ENCODE measurements around the gene ARAP1.

The ARAP1 gene

DNA sequence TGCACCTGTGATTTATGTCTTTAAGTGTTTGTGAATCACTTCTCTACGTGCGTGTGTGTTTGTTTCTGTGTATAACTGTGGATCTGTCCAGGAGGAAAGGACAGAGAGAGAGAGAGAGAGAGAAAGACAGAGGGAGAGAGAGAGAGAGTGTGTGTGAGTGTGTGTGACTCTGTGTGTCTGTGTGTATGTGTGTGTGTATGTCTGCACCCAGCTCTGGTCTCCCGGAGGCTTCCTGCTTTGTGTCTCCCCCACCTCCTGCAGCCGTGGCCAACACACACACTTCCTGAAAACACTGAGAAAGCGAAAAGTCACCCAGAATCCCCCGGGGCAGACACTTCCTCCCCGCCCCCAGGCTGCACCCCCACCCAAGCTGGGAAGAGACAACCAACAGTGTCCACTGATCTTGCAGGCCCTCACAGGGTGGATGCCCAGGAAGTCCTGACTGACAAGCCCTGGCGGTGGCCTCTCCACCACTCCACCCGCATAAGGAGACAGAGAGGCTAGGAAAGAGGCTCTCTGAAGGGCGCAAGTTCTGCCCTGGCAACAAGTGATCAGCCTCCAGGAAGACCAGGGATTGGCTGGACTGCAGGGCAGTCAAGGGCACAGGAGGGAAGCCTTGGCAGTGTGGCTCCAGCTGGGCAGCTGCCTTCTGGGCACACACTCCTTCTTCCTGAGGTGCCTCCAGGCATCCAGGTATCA is 30.0 kb downstream of the ARAP1 start:
- FAIRE-seq, result no peak

- FAIRE-seq, result no peak
Observed at GRCh38 chr11:72721689-72722049, 30.5 kb downstream of the ARAP1 start.

- FAIRE-seq, result no peak
Observed at GRCh38 chr11:72721276-72721675, 30.9 kb downstream of the ARAP1 start.

DNA sequence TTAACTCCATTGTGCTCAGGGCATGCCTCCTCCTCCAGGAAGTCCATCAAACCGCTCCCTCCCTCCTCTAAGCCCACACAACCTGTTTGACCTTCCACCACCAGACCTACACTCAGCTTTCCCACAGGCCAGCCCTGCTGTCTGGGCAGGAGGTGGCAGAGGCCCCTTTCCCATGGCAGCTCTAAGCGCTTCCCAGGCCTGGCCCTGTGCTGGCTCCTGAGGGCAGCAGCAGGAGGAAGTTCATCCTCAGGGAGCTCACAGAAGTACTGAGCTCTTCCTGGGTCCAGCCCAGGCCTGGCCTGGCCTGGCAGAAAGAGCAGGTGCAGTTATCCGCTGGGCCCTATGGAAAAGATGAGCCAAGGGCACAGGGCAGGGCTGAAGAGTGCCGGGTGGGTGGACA is 31.4 kb downstream of the ARAP1 start:
- no peak for FAIRE-seq

DNA sequence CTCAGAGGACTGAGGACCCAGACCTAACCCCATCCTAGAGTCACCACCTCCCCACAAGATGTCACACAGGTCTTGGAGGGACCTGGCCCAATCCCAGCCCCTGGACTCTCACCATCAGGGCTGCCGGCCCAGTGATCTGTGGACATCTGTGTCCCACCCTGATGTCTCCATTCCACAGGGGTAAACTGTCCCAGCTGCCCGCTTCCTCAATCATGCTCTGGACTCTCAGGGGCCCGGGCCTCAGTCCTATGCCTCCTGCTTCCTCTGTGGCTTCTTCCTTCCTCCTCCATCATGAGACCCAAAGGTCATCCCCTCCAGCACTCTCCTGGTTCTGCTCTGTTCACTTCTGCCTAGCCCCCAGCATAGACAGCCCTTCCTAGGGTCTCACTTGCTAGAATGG is 32.2 kb downstream of the ARAP1 start:
- no peak for FAIRE-seq

GRCh38 chr11:72719551-72719950 is 32.7 kb downstream of the ARAP1 start:
- no peak for FAIRE-seq

DNA sequence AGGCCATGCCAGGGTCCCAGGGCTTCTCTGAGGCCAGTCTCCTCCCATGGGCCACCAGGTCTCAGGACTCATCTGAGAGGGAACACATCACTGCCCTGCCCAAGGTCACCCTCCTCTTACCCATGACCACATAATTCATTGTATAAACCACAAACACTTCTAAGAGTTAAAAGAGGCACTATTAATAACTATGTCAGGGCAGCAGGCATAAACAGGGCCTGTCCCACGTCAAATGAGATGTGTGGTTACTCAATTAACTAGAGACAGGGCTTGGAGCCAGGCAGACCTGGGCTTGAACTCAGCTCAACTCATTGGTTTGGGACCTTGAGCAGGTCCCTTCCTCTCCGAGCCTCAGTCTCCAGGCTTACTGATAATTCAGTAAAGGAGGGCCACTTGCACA is 33.1 kb downstream of the ARAP1 start:
- no peak for FAIRE-seq

- FAIRE-seq, result no peak
Observed at GRCh38 chr11:72718101-72718501, 34.1 kb downstream of the ARAP1 start.

DNA sequence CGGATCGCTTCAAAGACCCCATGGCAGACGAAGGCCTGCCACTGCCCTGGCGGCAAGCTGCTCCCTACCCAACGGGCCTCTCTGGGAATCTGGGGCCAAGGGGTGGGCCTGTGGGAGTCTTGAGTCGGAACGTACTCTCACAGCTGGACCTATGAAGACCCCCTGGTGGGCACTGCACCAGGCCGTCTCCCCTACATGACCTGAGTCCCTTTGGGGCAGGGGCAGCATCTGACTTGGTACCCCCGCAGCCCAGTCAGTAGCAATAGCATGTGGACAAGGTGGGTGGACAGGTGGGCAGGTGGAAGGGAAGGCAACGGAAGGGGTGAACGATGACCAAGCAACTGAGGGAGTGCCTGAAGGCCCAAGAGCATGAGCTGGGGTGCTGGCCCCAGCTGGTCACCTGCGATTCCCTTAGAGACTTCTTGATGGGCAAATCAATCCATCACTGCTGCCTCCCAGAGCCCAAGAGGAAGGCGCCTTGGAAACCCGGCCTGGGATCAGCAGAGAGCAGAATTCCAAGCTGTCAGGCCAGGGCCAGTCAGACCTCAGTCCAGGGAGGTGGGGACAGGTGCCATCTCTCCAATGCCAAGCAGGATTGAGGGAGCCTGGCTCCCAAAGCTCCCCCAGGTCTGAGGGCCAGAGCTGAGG is 35.3 kb downstream of the ARAP1 start:
- FAIRE-seq, result no peak

GRCh38 chr11:72716290-72716689 is 35.9 kb downstream of the ARAP1 start:
- FAIRE-seq, result no peak

DNA sequence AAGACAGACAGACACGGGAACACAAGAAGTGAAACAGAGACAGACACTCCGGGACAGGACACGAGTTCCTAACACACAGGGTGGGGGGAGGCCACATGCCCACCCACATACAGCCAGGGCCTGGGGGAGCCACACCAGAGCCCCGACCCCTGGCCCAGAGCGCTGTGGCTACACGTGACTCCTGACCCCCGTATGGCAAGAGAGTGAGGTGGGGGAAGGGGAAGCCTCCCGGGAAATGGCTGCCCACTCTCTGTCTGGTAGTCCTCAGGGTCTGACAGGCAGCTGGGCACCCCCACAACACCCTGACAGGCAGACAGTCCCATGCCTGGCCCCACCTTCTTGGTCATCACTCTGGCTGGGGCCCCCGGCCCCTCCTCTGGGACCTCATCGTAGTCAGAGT is 39.4 kb downstream of the ARAP1 start:
- FAIRE-seq, result no peak

GRCh38 chr11:72712168-72712751 is 39.9 kb downstream of the ARAP1 start:
- no peak for FAIRE-seq

- FAIRE-seq, result no peak
Observed at GRCh38 chr11:72711141-72711540, 41.1 kb downstream of the ARAP1 start.

GRCh38 chr11:72710278-72710677 is 41.9 kb downstream of the ARAP1 start:
- no peak for FAIRE-seq

DNA sequence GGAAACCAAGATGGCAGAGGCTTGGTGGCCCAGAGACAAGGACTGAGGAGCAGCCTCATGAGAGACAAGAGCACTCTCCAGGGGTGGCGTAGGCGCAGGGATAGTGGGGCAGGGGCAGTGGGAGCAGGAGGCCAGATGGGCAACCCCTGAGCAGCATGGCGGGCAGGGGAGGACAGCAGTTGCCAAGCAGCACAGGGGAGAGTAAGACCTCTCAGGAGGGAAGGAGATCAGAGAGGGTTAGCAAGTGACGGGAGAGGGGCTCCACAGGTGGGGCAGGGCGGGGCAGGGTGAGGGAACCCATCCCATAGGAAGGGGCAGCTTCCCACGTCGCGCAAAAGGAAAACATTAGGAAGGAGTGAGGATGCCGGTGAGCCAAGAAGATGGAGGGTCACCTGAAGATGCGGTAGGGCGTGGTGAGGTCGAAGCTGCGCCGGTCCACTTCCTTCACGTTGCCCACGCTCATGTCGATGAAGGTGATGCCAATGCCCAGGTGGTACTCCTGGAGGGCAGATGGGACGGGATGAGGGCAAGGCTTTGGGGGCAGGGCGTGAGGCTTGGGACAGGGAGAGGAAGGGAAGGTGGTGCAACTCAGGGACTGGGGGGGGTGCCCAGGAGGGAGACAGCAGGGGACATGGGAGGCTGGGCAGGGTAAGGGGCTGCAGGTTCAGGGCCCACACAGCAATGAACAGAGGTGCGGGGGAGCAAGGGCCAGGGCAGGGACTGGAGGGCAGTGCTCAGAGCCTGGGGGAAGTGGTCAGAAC is 42.5 kb downstream of the ARAP1 start:
- FAIRE-seq, result no peak

GRCh38 chr11:72707032-72707431 is 45.2 kb downstream of the ARAP1 start:
- no peak for FAIRE-seq

DNA sequence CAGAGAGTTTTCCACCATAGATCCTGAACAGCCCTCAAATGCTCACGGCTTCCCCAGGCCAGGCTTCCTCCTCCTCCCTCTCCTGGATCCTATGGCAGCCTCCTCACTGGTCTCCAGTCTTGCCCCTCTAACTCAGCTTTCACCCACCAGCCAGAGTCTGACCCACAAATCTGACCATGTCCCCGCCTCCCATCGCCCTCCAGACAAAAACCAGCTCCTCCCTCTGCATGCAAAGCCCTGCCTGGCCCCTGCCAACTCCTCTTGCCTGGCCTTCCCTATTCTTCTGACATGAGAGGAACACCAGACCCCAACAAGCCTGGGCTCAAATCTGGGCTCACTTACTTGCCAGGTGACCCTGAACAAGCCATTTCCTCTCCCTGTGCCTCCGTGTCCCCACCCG is 45.6 kb downstream of the ARAP1 start:
- no peak for FAIRE-seq

GRCh38 chr11:72705442-72706365 is 46.5 kb downstream of the ARAP1 start:
- FAIRE-seq, result no peak

DNA sequence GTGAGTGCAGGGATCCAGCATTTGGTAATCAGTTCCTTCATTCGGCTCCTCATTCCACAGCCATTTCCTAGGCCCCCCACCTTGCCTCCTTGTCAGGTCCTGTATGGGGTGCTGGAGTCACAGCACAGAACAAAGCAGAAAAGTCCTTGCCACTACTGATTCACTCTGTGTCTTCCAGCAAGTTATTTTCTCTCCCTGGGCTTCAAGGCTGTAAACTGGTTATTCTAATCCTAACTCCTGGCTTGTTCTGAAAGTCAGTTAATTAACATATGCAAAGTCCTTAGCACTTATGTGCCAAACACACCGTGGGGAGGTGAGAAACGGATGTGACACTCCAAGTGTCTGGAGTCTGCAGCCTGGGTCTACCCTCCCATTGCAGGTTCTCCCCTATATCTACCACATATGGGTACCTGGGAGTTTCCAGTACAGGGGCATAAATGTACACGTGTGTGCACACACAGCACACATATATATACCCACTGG is 47.4 kb downstream of the ARAP1 start:
- no peak for FAIRE-seq

DNA sequence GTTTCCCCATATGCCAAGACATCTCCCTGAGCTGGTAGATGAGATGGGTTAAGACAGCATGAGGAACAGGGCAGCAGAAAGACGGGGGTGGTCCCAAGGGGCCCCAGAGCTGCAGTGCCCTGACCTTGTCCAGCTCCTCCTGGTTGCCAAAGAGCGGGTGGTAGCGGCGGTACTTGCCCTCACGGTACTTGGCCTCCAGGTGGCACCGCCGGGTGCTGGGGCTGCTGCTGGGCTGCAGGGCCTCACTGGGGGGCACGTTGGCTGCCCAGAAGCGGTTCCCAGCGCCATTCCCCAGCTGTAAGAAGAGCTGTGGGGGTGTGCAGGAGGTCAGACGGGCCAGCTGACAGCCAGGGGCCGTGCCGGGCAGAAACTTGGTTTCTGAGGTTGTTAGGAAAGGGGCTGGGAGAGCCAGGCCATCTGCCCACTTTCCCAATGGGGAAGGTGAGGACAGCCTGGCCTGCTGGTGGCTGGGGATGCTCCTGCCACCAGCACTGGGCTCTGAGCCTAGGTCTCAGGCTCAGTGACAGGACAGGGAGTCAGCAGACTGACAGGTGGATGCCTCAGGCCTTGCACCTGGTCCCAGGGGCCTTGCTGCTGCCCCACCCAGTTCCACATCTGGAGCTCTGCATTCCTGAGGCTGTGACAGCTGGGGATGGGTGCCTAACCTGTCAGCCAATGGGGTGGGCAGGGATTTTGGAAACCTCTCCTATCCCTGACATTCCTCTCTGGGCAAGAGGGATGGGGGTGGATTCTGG is 48.0 kb downstream of the ARAP1 start:
- no peak for FAIRE-seq

GRCh38 chr11:72703267-72704008 is 48.8 kb downstream of the ARAP1 start:
- no peak for FAIRE-seq

Data from colon (tissue), 2 donors.